ENCODE measurements around the gene FH.

FH gene

DNA sequence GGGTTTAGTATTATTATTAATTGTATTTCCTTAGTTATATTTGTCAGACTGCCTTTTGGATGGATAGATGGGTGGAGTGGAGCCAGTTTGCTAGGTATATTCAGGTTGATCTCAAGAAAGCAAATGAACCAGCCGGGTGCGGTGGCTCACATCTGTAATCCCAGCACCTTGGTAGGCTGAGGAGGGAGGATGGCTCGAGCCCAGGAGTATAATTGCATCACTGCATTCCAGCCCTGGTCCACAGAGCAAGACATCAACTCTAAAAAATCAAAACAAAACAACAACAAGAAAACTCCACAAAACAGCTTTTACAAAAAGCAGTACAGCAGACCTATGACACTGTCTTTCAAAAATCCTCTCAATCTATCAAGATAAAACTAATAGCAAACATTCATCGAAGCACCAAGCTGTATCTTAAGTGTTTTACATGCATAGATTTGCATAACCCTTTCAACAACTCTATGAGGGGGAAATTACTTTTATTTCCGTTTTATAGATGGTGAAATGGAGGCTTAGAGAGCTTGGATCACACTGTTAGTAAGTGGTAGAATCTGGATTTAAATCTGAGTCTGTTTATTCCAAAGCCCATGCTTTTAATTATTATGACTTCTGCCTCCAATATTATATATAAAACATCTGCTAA is 38.1 kb upstream of the FH start:
- Histone ChIP-seq H3K4me1 (ENCODE audit: control insufficient read depth, low read length) (peaks cover 17% of the 10 kb centered on the region), H3K36me3 (ENCODE audit: control insufficient read depth, low read length) (peaks cover 32% of the 10 kb centered on the region), H3K27me3 (ENCODE audit: control insufficient read depth, low read length) (no peaks in the 10 kb centered on the region), H3K9me3 (ENCODE audit: control insufficient read depth, insufficient read depth, low read length) (no peaks in the 10 kb centered on the region), H3K27ac (ENCODE audit: low read depth, low read length) (no peak overlapping the region), H3F3A (ENCODE audit: control insufficient read depth, insufficient read depth) (0 out of 2 replicates have a peak, but pooled peaks cover 2% of the 10 kb centered on the region), H3K4me2 (ENCODE audit: low read length) (no peak overlapping the region), H3K9me2 (replicated peaks; ENCODE audit: control insufficient read depth, low read length) (no peaks in the 10 kb centered on the region), H3K79me2 (ENCODE audit: control insufficient read depth, low read length) (no peaks in the 10 kb centered on the region), H3K4me3 (ENCODE audit: low read length) (no peak overlapping the region), H4K20me1 (ENCODE audit: control insufficient read depth, insufficient read depth, low read depth, low read length) (no peaks in the 10 kb centered on the region)
- TF ChIP-seq EZH2phosphoT487 (IDR thresholded peaks at IDR 0.05; ENCODE audit: borderline replicate concordance, low read length) = no peak
- TF ChIP-seq, protein P1, sequence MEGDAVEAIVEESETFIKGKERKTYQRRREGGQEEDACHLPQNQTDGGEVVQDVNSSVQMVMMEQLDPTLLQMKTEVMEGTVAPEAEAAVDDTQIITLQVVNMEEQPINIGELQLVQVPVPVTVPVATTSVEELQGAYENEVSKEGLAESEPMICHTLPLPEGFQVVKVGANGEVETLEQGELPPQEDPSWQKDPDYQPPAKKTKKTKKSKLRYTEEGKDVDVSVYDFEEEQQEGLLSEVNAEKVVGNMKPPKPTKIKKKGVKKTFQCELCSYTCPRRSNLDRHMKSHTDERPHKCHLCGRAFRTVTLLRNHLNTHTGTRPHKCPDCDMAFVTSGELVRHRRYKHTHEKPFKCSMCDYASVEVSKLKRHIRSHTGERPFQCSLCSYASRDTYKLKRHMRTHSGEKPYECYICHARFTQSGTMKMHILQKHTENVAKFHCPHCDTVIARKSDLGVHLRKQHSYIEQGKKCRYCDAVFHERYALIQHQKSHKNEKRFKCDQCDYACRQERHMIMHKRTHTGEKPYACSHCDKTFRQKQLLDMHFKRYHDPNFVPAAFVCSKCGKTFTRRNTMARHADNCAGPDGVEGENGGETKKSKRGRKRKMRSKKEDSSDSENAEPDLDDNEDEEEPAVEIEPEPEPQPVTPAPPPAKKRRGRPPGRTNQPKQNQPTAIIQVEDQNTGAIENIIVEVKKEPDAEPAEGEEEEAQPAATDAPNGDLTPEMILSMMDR (IDR thresholded peaks at IDR 0.05; ENCODE audit: low read depth, low read length, poor library complexity, severe bottlenecking) = no peak

DNA sequence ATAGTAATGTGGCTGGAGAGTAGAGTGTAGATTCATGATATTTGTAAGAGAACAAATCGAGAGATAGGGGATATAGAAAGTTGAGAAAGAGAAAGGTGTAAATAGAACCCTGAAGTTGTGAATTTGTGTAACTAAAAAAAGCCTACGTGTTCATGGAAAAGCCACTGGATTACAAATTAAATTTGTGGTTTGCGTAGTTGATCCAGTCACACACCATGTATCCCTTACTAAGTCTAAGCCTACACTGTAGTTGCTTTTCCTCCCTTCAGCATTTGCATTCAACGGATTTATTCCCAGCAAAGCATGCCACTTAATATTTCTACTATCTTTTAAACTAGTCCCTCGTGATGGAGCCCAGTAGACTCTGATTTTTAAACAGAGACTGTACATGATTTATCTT is 37.5 kb upstream of the FH start:
- Histone ChIP-seq H3K27ac (ENCODE audit: low read depth, low read length) (no peak overlapping the region), H3K9me2 (replicated peaks; ENCODE audit: control insufficient read depth, low read length) (no peaks in the 10 kb centered on the region), H4K20me1 (ENCODE audit: control insufficient read depth, insufficient read depth, low read depth, low read length) (no peaks in the 10 kb centered on the region), H3K9me3 (ENCODE audit: control insufficient read depth, insufficient read depth, low read length) (no peaks in the 10 kb centered on the region), H3K4me1 (ENCODE audit: control insufficient read depth, low read length) (peaks cover 23% of the 10 kb centered on the region), H3K79me2 (ENCODE audit: control insufficient read depth, low read length) (no peaks in the 10 kb centered on the region), H3K36me3 (ENCODE audit: control insufficient read depth, low read length) (peaks cover 31% of the 10 kb centered on the region), H3F3A (ENCODE audit: control insufficient read depth, insufficient read depth) (0 out of 2 replicates have a peak, but pooled peaks cover 2% of the 10 kb centered on the region), H3K27me3 (ENCODE audit: control insufficient read depth, low read length) (no peaks in the 10 kb centered on the region), H3K4me3 (ENCODE audit: low read length) (no peak overlapping the region), H3K4me2 (ENCODE audit: low read length) (no peak overlapping the region)
- no peak for TF ChIP-seq EZH2phosphoT487 (IDR thresholded peaks at IDR 0.05; ENCODE audit: borderline replicate concordance, low read length)
- TF ChIP-seq, protein P1 (IDR thresholded peaks at IDR 0.05; ENCODE audit: low read depth, low read length, poor library complexity, severe bottlenecking) = no peak

DNA sequence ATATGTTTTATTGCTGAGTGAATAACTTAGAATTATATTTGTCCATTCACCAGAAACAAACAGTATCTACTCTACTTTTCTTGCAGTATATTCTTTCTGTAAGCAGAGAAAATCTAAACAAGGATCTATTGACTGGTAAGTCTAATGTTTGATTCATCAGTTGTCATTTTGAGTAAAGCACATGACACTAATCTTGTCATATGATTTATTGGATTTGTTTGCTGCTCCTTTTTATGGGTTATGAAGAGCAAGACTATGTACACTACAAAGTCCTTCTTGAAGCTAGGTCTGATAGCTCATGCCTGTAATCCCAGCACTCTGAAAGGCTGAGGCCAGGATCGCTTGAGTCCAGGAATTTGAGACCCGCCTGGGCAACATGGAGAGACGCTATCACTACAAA is 36.0 kb upstream of the FH start:
- H3K9me3 ChIP-seq (ENCODE audit: control insufficient read depth, insufficient read depth, low read length) = no peaks in the 10 kb centered on the region
- TF ChIP-seq, protein P1 (IDR thresholded peaks at IDR 0.05; ENCODE audit: low read depth, low read length, poor library complexity, severe bottlenecking) = no peak
- TF ChIP-seq EZH2phosphoT487 (IDR thresholded peaks at IDR 0.05; ENCODE audit: borderline replicate concordance, low read length) = no peak
- H3K4me3 ChIP-seq (ENCODE audit: low read length) = no peak overlapping the region
- H3K9me2 ChIP-seq (replicated peaks; ENCODE audit: control insufficient read depth, low read length) = no peaks in the 10 kb centered on the region
- H3F3A ChIP-seq (ENCODE audit: control insufficient read depth, insufficient read depth) = 0 out of 2 replicates have a peak, but pooled peaks cover 4% of the 10 kb centered on the region
- no peak overlapping the region for H3K27ac ChIP-seq (ENCODE audit: low read depth, low read length)
- H4K20me1 ChIP-seq (ENCODE audit: control insufficient read depth, insufficient read depth, low read depth, low read length) = no peaks in the 10 kb centered on the region
- no peak overlapping the region for H3K4me2 ChIP-seq (ENCODE audit: low read length)
- H3K4me1 ChIP-seq (ENCODE audit: control insufficient read depth, low read length) = peaks cover 38% of the 10 kb centered on the region
- peaks cover 26% of the 10 kb centered on the region for H3K36me3 ChIP-seq (ENCODE audit: control insufficient read depth, low read length)
- H3K79me2 ChIP-seq (ENCODE audit: control insufficient read depth, low read length) = no peaks in the 10 kb centered on the region
- H3K27me3 ChIP-seq (ENCODE audit: control insufficient read depth, low read length) = no peaks in the 10 kb centered on the region
